Glutamatergic neuron (in vitro differentiated cells): ENCODE results near the gene DLK2. TPM values are rescaled to one million over a fixed set of nuclear protein-coding genes. Genes with fewer than 3 reads are reported as not detected.
"Not testable (repeated sequence)": the region's sequence is repeated elsewhere in the genome, so short reads cannot be mapped to it uniquely, and the experiment has no call there.

Experiments used
- DNase-seq: peaks from one replicate; pipeline ENCODE4 v3.0.0; 2022
- H3K27ac Mint-ChIP-seq: one replicate; pipeline ENCODE4 v1.8.0; 2020; ENCODE audit warnings: mild to moderate bottlenecking, mixed read lengths, inconsistent platforms; ENCODE audit not compliant: unreplicated experiment
- H3K27me3 Mint-ChIP-seq: one replicate; pipeline ENCODE4 v1.8.0; 2020; ENCODE audit warnings: mild to moderate bottlenecking, moderate library complexity, mixed read lengths, inconsistent platforms; ENCODE audit not compliant: unreplicated experiment
- H3K36me3 Mint-ChIP-seq: one replicate; pipeline ENCODE4 v1.8.0; 2020; ENCODE audit warnings: mild to moderate bottlenecking, mixed read lengths, inconsistent platforms; ENCODE audit not compliant: unreplicated experiment
- H3K4me1 Mint-ChIP-seq: one replicate; pipeline ENCODE4 v1.8.0; 2020; ENCODE audit warnings: mild to moderate bottlenecking, low read depth, mixed read lengths, inconsistent platforms; ENCODE audit not compliant: unreplicated experiment
- H3K4me3 Mint-ChIP-seq: one replicate; pipeline ENCODE4 v1.8.0; 2020; ENCODE audit warnings: mild to moderate bottlenecking, mixed read lengths, inconsistent platforms; ENCODE audit not compliant: unreplicated experiment
- H3K9me3 Mint-ChIP-seq: one replicate; pipeline ENCODE4 v1.8.0; 2020; ENCODE audit warnings: mild to moderate bottlenecking, moderate library complexity, mixed read lengths, inconsistent platforms; ENCODE audit not compliant: unreplicated experiment
- total RNA-seq: library from RNA; stranded (reverse); fragmentation: NEBNext Ultra II Directional; extraction: Animal tissue kit (Norgen Biotek cat#: 25700); gene quantifications from one replicate; pipeline ENCODE4 v1.2.1, GENCODE V29; 2021; ENCODE audit not compliant: unreplicated experiment
- TF ChIP-seq, protein P1 (sequence below): fragments of 200-600 bp; sonication (generic); IDR thresholded peaks from one replicate; pipeline ENCODE4 v1.5.0; 2021; ENCODE audit not compliant: partially characterized antibody, unreplicated experiment

Gene DLK2
- total RNA-seq, 1 donor from 2014 or later, result 2.2 TPM

DNA sequence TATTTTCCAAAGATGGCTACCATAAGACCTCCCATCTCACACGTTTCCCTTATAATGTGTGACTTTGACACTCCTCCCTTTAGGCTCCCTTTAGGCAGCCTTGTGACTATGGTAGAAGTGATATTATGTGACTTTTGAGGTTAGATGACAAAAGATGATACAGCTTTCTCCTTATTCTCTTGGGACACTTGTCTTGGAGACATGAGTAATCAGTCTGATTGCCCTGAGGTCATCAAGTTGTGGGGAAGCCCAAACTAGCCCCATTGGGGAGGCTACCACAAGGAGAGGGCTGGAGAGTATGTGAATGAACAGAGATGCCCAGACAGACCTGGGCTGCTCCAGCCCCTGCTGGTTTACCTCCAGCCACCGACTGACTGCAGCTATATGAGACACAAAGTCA, 10.6 kb upstream of the DLK2 start:
- Mint-ChIP-seq H3K27me3 (no peaks in the 10 kb centered on the region), H3K27ac (no peak overlapping the region), H3K9me3 (no peaks in the 10 kb centered on the region), H3K4me3 (no peak overlapping the region), H3K4me1 (peaks cover 8% of the 10 kb centered on the region), H3K36me3 (no peaks in the 10 kb centered on the region)
- TF ChIP-seq, protein P1, sequence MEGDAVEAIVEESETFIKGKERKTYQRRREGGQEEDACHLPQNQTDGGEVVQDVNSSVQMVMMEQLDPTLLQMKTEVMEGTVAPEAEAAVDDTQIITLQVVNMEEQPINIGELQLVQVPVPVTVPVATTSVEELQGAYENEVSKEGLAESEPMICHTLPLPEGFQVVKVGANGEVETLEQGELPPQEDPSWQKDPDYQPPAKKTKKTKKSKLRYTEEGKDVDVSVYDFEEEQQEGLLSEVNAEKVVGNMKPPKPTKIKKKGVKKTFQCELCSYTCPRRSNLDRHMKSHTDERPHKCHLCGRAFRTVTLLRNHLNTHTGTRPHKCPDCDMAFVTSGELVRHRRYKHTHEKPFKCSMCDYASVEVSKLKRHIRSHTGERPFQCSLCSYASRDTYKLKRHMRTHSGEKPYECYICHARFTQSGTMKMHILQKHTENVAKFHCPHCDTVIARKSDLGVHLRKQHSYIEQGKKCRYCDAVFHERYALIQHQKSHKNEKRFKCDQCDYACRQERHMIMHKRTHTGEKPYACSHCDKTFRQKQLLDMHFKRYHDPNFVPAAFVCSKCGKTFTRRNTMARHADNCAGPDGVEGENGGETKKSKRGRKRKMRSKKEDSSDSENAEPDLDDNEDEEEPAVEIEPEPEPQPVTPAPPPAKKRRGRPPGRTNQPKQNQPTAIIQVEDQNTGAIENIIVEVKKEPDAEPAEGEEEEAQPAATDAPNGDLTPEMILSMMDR, result no peak
- DNase-seq, result no peak

DNA sequence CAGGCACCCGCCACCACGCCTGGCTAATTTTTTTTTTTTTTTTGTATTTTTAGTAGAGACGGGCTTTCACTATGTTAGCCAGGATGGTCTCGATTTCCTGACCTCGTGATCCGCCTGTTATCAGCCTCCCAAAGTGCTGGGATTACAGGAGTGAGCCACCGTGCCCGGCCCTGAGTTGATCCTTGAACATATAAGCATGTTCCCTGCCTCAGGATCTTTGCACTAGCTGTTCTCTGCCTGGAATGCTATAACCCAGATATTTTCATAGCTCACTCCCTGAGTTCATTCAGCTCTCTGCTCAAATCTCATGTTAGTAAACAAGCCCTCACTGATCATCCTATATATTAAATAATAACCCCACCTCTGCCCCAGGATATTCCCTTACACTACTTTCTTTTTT, 9.0 kb upstream of the DLK2 start:
- Mint-ChIP-seq H3K36me3 (no peaks in the 10 kb centered on the region), H3K4me1 (peaks cover 8% of the 10 kb centered on the region), H3K27ac (no peak overlapping the region), H3K27me3 (no peaks in the 10 kb centered on the region), H3K4me3 (no peak overlapping the region), H3K9me3 (no peaks in the 10 kb centered on the region)
- DNase-seq, result no peak
- TF ChIP-seq, protein P1, result no peak

DNA sequence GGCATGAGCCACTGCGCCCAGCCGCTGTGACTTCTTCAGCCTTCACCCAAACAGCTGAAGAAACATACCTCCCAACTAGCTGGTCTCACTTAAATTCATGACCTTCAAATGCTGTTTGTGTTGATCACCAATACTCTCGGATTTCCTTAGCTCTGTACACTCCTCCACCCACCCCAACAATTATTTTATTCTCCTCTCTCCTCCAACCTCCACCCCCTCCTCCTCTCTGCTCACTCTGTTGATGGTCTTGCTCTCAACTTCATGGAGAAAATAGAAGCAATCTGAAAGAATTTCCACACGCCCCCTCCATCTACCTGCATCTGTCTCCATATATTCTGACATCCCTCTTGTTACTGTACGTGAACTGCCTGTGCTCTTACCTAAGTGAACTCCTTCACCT, 6.6 kb upstream of the DLK2 start:
- Mint-ChIP-seq H3K9me3 (peaks cover 2% of the 10 kb centered on the region), H3K36me3 (no peaks in the 10 kb centered on the region), H3K4me1 (peaks cover 1% of the 10 kb centered on the region), H3K27ac (no peak overlapping the region), H3K27me3 (peaks cover 1% of the 10 kb centered on the region), H3K4me3 (no peak overlapping the region)
- TF ChIP-seq, protein P1, result no peak
- DNase-seq, result no peak

DNA sequence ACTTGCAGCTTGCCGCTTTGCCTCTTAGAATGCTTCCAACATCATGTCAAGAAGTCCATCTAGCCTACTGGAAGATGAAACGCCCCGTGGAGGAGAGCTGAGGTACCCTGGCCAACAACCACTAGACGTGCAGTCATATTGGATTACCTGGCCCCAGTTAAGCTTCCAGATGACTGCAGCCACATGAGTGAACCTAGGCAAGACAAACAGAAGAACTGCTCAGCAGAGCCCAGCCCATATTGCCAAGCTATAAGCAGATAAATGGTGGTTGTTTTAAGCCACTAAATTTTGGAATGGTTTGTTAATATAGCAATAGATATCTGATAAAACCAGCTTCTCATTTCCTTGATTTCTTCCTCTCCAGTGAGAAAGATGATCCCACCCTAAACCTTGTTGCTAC, 4.7 kb upstream of the DLK2 start:
- DNase-seq, result no peak

DNA sequence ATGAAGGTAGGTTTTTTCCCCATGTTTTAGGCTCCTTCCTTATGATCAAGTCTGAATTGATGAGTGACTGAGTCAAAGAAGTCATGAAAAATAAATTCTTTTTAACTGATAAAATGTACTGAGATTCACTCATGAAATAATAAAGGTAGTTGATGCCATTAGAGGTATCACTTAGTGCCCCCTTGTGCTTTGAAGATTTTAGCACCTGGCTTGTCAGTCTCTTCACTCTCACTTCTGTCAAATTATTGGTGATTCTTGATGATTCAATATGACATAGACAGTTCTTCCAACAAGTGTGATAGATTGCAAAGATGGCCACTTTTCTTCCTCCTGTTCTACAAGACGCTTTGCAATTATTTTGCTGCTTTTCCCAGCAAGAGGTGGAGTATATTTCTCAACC, 4.2 kb upstream of the DLK2 start:
- peaks cover 8% of the 10 kb centered on the region for H3K27me3 Mint-ChIP-seq
- peaks cover 3% of the 10 kb centered on the region for H3K4me1 Mint-ChIP-seq
- no peak for DNase-seq
- H3K4me3 Mint-ChIP-seq, result no peak overlapping the region
- no peak overlapping the region for H3K27ac Mint-ChIP-seq
- peaks cover 7% of the 10 kb centered on the region for H3K9me3 Mint-ChIP-seq
- TF ChIP-seq, protein P1, result no peak
- no peaks in the 10 kb centered on the region for H3K36me3 Mint-ChIP-seq

More for the DNA sequence above, 4.7 kb upstream of the DLK2 start:
- Mint-ChIP-seq H3K27me3 (peaks cover 8% of the 10 kb centered on the region), H3K4me3 (no peak overlapping the region), H3K4me1 (peaks cover 3% of the 10 kb centered on the region), H3K36me3 (no peaks in the 10 kb centered on the region), H3K9me3 (peaks cover 7% of the 10 kb centered on the region), H3K27ac (no peak overlapping the region)
- TF ChIP-seq, protein P1, result no peak

DNA sequence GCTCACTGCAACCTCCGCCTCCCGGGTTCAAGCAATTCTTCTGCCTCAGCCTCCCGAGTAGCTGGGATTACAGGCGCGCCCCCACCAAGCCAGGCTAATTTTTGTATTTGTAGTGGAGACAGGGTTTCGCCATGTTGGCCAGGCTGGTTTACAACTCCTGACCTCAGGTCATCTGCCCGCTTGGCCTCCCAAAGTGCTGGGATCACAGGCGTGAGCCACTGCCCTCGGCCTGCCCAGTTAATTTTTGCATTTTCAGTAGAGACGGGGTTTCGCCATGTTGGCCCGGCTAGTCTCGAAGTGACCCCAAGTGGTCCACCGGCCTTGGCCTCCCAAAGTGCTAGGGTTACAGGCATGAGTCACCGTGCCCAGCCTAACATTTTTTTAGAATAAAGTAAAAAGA, 2.8 kb upstream of the DLK2 start:
- peaks cover 19% of the 10 kb centered on the region for H3K27me3 Mint-ChIP-seq
- H3K4me1 Mint-ChIP-seq, H3K27ac Mint-ChIP-seq, DNase-seq, H3K36me3 Mint-ChIP-seq, H3K4me3 Mint-ChIP-seq: not testable (repeated sequence)
- peaks cover 10% of the 10 kb centered on the region for H3K9me3 Mint-ChIP-seq
